NCI-H510A treated with DMSO at 0.1 percent for 48 hours (cell line): ENCODE measurements around the gene TTC28.

Source experiments
- DNase-seq: peaks from one replicate; lab custom pipeline; 2025; lab: John Stamatoyannopoulos, UW

Gene TTC28

DNA sequence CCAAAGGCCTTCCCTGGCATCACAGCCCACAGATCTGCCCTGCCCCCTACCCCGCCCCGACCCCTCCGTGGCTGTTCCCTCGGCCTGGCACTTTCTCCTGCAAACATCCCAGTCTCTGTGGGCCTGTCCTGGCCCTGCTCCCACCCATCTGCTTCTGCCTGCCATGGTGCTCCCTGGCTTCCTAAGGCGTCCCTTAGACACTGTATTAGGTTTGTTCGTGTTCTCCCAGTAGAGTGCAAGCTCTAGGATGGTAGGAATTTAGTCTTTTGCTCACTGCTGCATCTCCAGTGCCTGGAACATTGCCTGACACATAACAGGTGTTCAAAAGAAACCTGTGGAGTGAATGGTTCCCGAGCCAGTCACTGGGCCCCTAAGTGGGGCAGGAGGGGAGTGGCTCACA, 690.9 kb downstream of the TTC28 start:
- DNase-seq = no peak

GRCh38 chr22:27987557-27987956, 692.1 kb downstream of the TTC28 start:
- DNase-seq = no peak

DNA sequence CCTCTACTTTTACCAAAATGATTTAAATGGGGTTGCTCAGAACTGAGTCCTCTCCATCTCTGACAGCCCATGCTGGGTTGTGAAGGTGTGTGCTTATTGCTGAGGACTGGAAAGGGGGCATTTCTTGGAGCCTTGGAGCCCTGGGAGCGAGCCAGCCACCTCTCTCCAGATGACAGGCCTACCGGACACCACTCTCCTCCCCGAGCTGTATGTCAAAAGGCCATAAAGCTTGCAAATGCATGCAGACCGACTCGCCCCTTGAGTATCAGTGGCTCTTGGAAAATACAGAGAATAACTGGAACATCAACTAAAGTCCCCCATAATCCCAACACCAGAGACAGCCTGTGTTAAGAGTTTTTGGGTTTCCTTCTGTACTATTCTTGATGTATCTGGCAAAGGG, 692.7 kb downstream of the TTC28 start:
- DNase-seq = no peak

GRCh38 chr22:27986459-27986858, 693.2 kb downstream of the TTC28 start:
- no peak for DNase-seq

DNA sequence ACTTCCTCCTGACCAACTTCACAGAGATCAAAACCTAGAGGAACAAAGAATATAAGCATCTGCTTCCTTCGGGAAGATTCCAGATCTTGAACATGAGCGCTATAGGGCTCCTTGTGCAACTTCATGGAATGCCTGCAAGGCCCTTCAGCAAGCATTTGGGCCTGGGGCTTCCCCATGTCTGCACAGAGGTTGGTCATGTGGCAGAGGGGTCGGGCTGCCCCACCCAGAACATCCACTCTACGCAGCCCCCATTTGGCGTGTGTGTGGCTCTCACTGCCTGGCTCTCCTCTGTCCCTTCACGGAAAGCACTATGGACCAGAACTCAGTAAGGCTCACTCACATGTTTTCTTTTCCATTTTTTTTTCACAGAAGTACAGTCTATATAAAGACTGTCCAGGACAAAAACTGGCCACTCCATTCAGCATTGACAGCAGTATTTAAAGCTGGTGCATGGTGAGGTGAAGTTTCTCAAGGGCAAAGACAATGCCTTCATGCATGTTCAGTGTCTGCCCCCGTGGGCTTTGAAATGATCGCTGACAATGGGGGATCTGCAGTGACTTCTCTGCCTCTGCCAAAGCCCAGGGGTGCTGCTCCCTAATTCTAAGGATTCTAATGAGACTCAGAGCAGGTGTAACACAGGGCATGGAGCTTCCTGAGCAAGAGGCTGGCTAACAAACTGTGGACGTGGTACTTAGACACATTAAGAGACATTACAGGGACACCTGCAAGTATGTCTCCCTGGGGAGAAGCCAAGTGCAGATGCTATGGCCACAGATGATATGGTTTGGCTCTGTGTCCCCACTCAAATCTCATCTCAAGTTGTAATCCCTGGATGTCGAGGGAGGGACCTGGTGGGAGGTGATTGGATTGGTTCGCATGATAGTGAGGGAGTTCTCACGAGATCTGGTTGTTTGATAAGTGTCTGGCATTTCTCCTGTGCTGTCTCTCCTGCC, 694.0 kb downstream of the TTC28 start:
- DNase-seq = no peak

DNA sequence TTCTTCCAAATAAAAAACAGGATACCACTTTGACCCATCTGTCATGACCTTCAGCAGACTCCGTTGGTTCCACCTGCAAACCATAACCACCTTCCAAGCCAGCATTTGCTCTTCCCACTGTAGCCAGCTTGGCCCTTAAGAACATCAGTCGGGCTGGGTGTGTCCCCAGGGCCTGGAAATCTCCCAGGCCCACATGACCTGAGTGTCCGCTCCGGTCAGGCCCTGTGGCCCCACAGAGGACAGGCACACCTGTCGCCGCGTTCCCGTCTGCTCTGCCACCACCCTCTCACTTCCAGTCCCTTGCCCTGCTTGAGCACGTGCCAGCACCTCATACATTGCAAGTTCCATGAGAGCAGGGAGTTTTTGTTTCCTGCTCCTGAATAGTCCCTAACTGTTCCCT, 694.9 kb downstream of the TTC28 start:
- DNase-seq = no peak

- no peak for DNase-seq
These were observed 695.5 kb downstream of the TTC28 start for GRCh38 chr22:27984001-27984695.

DNA sequence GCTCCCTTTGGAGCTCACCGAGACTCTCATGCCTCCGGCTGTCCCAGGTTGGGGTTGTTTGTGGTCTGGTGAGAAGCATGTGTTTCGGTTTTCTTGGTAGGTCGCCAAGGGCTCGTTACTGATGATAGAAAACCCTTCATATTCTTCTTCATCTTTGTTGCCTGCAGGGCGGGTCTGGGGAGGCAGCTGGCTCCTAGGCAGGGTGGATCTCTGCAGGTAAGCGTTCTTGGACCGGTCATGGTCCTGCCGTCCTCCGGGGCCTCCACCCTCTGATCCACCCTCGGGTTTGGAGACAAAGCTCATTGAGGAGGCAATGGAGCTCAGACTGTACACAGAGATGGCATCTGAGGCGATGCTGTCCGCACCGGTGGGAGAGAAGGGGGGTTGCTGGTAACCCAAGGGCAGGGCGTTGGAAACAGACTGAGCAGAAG, 696.3 kb downstream of the TTC28 start:
- no peak for DNase-seq

GRCh38 chr22:27982630-27983180, 696.9 kb downstream of the TTC28 start:
- no peak for DNase-seq

- DNase-seq = no peak
These were observed 697.5 kb downstream of the TTC28 start for GRCh38 chr22:27982106-27982505.

GRCh38 chr22:27980424-27981148, 699.1 kb downstream of the TTC28 start:
- no peak for DNase-seq

- no peak for DNase-seq
These were observed 700.8 kb downstream of the TTC28 start for GRCh38 chr22:27978802-27979201.

GRCh38 chr22:27978317-27978716, 701.3 kb downstream of the TTC28 start:
- no peak for DNase-seq

- DNase-seq = no peak
These were observed 703.1 kb downstream of the TTC28 start for GRCh38 chr22:27976586-27976985.

- no peak for DNase-seq
These were observed 704.1 kb downstream of the TTC28 start for GRCh38 chr22:27975381-27976013.

DNA sequence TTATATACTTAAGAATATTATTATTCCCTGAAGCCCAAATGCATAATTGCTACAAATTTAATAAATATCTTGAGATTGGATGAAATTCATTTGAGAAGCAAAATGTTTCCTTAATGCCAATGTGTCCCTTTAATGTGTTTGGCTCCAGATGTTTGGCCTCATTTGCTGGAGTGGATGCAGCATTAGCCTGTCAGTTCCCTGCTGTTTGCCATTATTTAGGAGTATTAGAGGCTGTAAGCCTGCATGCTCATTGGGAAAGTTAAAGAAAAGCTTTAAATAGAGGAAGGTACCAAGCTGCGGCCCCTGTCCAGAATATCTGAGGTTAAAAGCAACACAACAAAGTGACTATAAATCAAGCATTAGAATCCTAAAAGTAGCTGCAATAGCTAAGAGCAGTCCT, 705.8 kb downstream of the TTC28 start:
- DNase-seq = no peak

DNA sequence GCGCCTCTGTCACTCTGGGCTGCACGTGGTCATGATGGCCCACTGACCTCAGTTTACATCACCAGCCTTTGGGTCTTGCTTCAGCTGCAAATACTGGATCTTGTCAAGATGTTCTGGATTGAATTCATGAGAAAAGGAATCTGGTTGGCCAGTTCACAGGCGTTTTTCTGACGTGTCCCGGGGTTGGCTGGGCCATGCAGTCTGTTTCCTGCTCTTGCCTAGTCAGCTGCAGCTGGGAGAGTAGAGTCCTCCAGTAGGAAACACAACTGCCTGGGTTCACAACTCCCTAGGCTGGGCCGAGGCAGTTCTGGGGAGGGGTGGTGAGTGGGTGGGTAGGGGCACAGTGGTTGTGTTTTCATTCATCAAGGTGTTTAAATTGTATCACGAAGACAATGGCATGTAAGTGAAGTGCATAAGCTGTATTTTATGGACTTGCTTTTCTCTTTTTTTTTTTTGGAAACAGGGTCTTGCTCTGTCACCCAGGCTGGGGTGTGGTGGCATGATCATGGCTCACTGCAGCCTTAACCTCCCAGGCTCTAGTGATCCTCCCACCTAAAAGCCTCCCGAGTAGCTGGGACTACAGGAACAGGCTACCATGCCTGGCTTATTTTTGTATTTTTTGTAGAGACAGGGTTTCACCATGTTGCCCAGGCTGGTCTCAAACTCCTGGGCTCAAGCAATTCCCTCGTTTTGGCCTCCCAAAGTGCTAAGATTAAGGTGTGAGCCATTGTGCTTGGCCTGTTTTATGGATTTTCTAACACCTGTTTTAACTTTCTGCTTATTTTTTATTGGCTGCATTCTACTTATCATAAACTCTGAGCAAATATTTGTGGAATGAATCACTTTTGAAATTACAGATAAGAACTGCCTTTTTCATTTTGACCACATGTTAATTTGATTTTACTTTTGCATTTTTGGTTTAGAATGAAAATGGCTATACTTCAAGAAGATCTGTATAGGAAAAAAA, 706.6 kb downstream of the TTC28 start:
- DNase-seq = no peak

DNA sequence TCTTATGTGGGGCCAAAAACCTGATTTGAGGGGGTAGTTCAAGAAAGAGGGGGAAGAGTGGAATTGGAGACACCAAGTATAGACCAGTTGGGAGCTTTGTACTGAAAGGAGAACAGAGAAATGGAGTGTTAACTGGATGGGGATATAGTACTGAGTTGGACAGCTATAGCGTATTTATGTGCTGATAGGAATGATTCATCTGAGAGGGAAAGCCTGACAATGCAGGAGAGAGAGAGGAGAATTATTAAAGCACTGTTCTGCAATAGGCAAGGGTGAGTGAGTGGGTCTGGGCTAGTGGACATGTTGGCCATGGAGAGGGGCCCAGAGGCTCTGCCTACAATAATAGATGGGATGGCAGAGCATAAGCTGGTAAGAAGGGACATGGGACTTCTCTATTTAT, 707.7 kb downstream of the TTC28 start:
- no peak for DNase-seq

DNA sequence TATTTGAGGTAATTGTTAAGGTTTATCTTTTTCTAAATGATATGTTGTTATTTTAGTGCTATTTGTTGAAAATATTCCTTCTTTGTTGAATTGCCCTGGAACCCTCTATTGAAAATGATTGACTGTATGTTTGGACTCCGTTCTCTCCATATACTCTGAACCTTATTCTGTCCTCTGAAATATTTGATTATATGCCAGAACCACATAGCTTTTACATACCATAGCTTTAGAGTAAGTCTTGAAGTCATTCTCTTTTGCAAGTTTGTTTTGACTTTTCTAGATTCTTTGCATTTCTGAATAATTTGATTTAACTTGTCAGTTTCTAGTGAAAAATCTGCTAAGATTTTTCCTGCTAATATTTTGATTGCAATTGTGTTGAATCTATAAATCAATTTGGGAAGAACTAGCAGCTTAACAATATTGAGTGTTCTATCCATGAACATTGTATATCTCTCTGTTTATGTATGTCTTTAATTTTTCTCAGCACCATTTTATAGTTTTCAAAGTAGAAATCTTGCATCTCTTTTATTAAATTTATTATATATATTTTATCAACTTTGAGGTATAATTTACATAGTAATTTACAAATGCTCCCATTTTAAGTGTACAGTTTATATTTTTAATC, 708.9 kb downstream of the TTC28 start:
- no peak for DNase-seq
